K562 (cell line): ENCODE measurements around the gene RBAK. TPM values are rescaled to one million over a fixed set of nuclear protein-coding genes. Genes with fewer than 3 reads are reported as not detected.

Experiments used
- CEBPG ChIP-seq, 3 experiments: fragments of 200-800 bp in 1 of 3; sonication (Bioruptor generic) in 1 of 3; sonication (generic) in 1 of 3; formaldehyde crosslinking in 1 of 3; IDR thresholded peaks in 2 of 3; conservative IDR thresholded peaks in 1 of 3; 2 replicates each; pipeline versions ENCODE4 v1.6.1 to v1.8.0; 2016 to 2022; ENCODE audit warnings: missing compliant biosample characterization in 2 of 3, missing genetic modification characterization in 2 of 3, mild to moderate bottlenecking in 1 of 3, missing genetic modification reagents in 1 of 3
- DACH1 ChIP-seq: fragments of 450-650 bp; IDR thresholded peaks from 2 replicates; pipeline ENCODE4 v1.6.1; 2018; ENCODE audit not compliant: partially characterized antibody
- NEUROD1 ChIP-seq: fragments of 150-350 bp; IDR thresholded peaks from 2 replicates; pipeline ENCODE4 v1.6.1; 2014; ENCODE audit warnings: borderline replicate concordance, low read length, low read depth; ENCODE audit not compliant: partially characterized antibody
- SREBF2 ChIP-seq: sonication (generic); formaldehyde crosslinking; IDR thresholded peaks from 2 replicates; pipeline ENCODE4 v1.4.0; 2020; ENCODE audit warnings: mild to moderate bottlenecking, missing genetic modification reagents
- TEAD1 ChIP-seq, 2 experiments: fragments of 450-650 bp in 1 of 2; sonication (generic) in 1 of 2; formaldehyde crosslinking; IDR thresholded peaks; 2 replicates each; pipeline versions ENCODE4 v1.4.0 to v1.8.0; 2020 to 2022; ENCODE audit warnings: mild to moderate bottlenecking in 2 of 2, missing genetic modification reagents in 1 of 2
- ZNF586 ChIP-seq: fragments of 450-650 bp; formaldehyde crosslinking; conservative IDR thresholded peaks from 2 replicates; pipeline ENCODE4 v1.4.0; 2020; ENCODE audit warnings: mild to moderate bottlenecking, moderate library complexity
- ZNF668 ChIP-seq: fragments of 250-450 bp; sonication (Bioruptor Pico); IDR thresholded peaks from 2 replicates; pipeline ENCODE4 v1.8.0; 2022; ENCODE audit warnings: mild to moderate bottlenecking, inconsistent platforms
- ZNF695 ChIP-seq: fragments of 450-650 bp; formaldehyde crosslinking; IDR thresholded peaks from 2 replicates; pipeline ENCODE4 v1.4.0; 2020; ENCODE audit warnings: mild to moderate bottlenecking, moderate library complexity
- polyA plus RNA-seq, 8 experiments: library from polyadenylated mRNA; depleted of rRNA in 4 of 8; stranded (reverse) in 5 of 8; unstranded in 3 of 8; fragments of >200 nt; fragmentation: Nextera tagmentation in 2 of 8; fragmentation: Illumina TruSeq in 1 of 8; extraction: Ambion mirVana in 2 of 8; extraction: Trizol in 1 of 8; gene quantifications; 2 replicates each; pipeline versions ENCODE4 v1.2.1 to v1.2.3, GENCODE V29; 2011 to 2014; ENCODE audit warnings: inconsistent platforms in 1 of 8, missing spikeins in 1 of 8
- total RNA-seq, 7 experiments: library from RNA; depleted of rRNA in 6 of 7; stranded (reverse); fragments of >200 nt in 6 of 7; fragmentation: Illumina TruSeq in 2 of 7; extraction: Trizol in 2 of 7; gene quantifications; 2 replicates each; pipeline versions ENCODE4 v1.2.1 to v1.2.3, GENCODE V29; 2011 to 2021; ENCODE audit warnings: low replicate concordance in 1 of 7
- TF ChIP-seq, protein P1 (sequence below), 2 experiments: fragments of 450-650 bp; formaldehyde crosslinking in 1 of 2; IDR thresholded peaks; 2 replicates each; pipeline versions ENCODE4 v1.4.0 to v1.6.1; 2014 to 2020; ENCODE audit warnings: mild to moderate bottlenecking in 2 of 2, borderline replicate concordance in 1 of 2, low read depth in 1 of 2
- TF ChIP-seq, protein P2 (sequence below): IDR thresholded peaks from 3 replicates; pipeline ENCODE4 v1.6.1; 2011; ENCODE audit warnings: borderline replicate concordance, mild to moderate bottlenecking, moderate library complexity; ENCODE audit not compliant: insufficient read length; ENCODE audit errors: extremely low read depth

The RBAK gene
- total and polyA plus RNA-seq, 9 of the 15 experiments (the other 6 are each of a cell fraction or from before 2014, with no cell fraction given): 2.7 to 13.2 (median 10.1) TPM

GRCh38 chr7:5083311-5083711 lies 37.7 kb downstream of the RBAK start (continued):
- TF ChIP-seq SREBF2 (CRISPR knock-in tag) (no peak), ZNF586 (CRISPR knock-in tag) (no peak), DACH1 (no peak), ZNF668 (no peak), CEBPG (CRISPR knock-in tag; IDR thresholded peaks at IDR 0.05) (peak; percentile 72; the same call in 1 of the 2 replicates), CEBPG (tag; conservative IDR thresholded peaks at IDR 0.05 in 1 of 2, IDR thresholded peaks at IDR 0.05 in 1 of 2) (no peak), ZNF695 (no peak), TEAD1 (CRISPR knock-in tag; IDR thresholded peaks at IDR 0.05) (peak in 1 of 2 experiments; percentile 94; a peak in 2 of 4 replicates), NEUROD1 (no peak)
- TF ChIP-seq, protein P1, sequence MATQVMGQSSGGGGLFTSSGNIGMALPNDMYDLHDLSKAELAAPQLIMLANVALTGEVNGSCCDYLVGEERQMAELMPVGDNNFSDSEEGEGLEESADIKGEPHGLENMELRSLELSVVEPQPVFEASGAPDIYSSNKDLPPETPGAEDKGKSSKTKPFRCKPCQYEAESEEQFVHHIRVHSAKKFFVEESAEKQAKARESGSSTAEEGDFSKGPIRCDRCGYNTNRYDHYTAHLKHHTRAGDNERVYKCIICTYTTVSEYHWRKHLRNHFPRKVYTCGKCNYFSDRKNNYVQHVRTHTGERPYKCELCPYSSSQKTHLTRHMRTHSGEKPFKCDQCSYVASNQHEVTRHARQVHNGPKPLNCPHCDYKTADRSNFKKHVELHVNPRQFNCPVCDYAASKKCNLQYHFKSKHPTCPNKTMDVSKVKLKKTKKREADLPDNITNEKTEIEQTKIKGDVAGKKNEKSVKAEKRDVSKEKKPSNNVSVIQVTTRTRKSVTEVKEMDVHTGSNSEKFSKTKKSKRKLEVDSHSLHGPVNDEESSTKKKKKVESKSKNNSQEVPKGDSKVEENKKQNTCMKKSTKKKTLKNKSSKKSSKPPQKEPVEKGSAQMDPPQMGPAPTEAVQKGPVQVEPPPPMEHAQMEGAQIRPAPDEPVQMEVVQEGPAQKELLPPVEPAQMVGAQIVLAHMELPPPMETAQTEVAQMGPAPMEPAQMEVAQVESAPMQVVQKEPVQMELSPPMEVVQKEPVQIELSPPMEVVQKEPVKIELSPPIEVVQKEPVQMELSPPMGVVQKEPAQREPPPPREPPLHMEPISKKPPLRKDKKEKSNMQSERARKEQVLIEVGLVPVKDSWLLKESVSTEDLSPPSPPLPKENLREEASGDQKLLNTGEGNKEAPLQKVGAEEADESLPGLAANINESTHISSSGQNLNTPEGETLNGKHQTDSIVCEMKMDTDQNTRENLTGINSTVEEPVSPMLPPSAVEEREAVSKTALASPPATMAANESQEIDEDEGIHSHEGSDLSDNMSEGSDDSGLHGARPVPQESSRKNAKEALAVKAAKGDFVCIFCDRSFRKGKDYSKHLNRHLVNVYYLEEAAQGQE (IDR thresholded peaks at IDR 0.05; ENCODE audit: borderline replicate concordance): no peak
- TF ChIP-seq, protein P1 (CRISPR knock-in tag; IDR thresholded peaks at IDR 0.05; ENCODE audit: low read depth): no peak
- TF ChIP-seq, protein P2, sequence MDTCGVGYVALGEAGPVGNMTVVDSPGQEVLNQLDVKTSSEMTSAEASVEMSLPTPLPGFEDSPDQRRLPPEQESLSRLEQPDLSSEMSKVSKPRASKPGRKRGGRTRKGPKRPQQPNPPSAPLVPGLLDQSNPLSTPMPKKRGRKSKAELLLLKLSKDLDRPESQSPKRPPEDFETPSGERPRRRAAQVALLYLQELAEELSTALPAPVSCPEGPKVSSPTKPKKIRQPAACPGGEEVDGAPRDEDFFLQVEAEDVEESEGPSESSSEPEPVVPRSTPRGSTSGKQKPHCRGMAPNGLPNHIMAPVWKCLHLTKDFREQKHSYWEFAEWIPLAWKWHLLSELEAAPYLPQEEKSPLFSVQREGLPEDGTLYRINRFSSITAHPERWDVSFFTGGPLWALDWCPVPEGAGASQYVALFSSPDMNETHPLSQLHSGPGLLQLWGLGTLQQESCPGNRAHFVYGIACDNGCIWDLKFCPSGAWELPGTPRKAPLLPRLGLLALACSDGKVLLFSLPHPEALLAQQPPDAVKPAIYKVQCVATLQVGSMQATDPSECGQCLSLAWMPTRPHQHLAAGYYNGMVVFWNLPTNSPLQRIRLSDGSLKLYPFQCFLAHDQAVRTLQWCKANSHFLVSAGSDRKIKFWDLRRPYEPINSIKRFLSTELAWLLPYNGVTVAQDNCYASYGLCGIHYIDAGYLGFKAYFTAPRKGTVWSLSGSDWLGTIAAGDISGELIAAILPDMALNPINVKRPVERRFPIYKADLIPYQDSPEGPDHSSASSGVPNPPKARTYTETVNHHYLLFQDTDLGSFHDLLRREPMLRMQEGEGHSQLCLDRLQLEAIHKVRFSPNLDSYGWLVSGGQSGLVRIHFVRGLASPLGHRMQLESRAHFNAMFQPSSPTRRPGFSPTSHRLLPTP: no peak
